GM21515 (cell line): ENCODE data around the gene ARHGAP22.

Experiments used
- ATAC-seq: cut with Tn5 transposase; IDR thresholded peaks from one replicate; pipeline ENCODE4 v1.9.1; 2021; ENCODE audit not compliant: unreplicated experiment

ARHGAP22 gene

DNA sequence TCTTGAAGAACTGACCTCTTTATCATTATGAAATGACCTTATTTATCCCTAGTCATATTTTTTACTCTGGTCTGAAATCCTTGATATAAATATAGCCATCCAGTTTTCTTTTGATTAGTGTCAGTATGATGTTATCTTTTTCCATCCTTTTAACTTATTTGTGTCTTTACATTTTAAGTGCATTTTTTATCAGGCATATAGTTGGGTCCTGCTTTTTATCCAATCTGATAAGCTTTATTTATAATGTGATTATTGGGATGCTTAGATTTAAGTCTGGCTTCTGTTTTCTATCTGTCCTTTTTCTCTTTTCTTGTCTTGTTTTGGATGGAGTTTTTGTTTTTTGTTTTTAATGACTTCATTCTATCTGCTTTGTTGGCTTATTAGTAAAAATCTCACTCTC, 119.2 kb downstream of the ARHGAP22 start:
- ATAC-seq = no peak

DNA sequence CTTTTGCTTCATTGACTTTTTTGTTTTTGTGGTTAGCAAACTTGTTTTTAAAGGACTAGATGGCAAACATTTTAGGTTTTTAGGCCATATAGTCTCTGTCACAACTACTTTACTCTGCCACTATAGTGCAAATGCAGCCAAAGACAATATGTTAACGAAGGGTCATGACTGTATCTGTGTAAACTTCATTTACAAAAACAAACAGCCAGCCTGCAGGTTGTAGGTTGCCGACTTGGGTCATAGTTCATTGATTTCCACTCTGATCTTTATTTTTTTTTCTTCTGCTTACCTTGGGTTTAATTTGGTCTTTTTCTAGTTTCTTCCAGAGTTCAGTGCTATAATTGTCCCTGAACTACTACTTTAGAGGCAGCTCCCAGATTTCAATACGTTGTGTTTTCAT, 120.0 kb downstream of the ARHGAP22 start:
- no peak for ATAC-seq

DNA sequence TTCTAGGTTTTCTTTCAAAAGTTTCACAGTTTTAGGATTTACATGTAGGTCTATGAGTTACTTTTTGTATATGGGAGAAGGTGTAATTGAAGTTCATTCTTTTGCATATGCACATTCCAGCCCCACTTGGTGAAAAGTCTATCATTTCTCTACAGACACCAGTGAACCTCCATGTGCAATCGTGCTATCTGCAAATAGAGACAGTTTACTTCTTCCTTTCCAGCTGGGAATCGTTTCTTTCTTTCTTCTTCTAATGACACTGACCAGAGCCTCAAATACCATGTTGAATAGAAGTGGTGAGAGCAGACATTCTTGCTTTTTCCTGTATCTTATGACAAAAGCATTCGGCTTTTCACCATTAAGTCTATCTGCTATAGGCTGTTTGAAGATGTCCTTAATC, 122.7 kb downstream of the ARHGAP22 start:
- no peak for ATAC-seq

DNA sequence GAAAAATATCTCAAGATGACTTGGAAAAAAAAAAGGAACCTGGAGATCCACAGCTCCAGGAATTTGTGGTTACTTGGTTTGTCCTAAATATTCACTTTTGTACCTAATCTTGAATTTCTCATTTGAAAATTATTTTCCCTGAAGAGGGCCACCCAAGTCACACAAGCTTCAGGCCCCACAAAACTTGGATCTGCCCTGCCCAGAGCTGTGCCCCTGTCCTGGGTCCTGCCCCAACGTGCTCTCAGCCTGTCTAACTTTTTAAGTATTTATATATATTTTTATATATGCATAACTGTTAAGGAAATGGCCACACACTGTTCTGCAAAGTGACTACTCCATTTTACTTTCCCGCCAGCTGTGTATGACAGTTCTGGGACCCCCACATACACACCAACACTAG, 123.5 kb downstream of the ARHGAP22 start:
- no peak for ATAC-seq

DNA sequence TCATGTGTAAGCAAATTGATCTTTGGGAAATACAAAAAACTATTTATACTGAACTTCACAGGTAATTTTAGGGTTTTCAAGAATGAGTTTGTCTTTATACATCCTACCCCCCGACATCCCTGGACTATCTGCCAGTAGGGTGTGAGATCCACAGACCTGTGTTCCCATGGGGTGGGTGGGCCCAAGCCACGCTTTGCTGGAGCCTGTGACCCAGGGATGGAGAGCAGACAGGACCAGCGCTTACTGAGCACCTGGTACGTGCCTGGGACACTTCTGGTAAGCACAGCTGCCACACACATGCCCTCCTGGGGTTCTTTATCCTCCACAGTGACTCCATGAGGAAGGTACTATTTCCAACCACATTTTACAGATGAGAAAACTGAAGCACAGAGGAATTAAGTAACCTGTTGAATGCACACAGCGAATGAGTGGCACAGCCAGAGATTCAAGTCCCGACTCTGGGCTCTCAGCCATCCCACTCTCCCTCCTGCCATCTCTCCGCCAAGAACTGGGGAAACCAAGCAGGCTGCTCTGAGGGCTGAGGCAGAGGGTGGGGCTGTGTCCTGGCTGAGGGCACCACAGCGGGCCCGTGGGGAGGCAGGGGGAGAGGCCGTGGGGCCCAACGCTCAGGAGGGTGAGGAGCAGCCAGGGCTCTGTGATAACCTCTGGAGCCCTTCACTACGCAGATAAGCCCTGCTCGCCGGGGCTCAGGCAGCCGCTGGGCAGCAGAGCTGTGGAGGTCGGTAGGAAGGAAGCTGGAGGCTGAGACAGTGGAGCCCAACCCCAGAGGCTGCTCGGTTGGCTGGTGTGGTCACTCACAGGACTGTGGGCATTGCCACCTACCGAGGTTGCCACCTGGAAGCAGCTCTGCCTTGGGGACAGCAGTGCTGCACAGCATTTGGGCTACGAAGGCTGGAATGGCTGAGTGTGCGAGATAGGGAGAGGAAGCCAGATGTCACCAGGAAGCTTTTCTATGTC, 124.2 kb downstream of the ARHGAP22 start:
- no peak for ATAC-seq

DNA sequence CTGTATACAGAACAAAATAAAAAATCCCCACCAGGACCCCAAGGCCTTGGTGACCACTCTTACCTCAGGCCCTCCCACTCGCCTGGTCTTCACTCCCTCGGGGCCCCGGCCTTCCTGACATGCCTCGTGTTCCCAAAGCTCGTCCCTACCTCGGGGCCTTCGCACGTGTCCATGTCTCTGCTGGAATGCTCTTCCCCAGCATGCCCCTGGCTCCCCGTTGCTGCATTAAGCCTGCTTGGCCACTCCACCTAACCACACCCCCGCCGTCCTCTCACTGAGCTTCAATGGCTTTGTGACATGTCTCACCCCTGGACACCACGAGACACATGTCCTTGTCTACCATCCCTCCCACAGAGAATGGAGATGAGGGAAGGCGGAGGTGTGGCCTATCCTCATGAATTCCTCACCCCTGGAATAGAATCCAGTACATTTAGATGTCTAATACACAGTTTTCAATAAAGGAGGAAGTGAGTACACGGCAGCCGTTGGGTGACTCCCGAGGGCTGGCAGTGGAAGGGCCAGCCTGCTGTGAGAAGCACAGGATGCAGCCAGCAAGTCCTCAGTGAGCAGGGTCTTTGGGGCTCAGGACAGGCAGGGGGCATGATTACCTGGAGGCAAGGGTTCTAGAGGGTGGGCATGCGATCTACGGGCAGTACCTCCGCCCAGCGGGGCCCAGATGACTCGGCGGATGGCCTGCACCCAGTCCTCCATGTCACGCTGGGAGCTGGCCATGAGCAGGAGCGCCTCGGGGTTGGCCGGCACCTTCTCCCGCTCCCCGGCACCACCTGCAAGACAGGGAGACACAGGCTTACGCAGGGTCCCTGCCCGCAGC, 125.7 kb downstream of the ARHGAP22 start:
- no peak for ATAC-seq

DNA sequence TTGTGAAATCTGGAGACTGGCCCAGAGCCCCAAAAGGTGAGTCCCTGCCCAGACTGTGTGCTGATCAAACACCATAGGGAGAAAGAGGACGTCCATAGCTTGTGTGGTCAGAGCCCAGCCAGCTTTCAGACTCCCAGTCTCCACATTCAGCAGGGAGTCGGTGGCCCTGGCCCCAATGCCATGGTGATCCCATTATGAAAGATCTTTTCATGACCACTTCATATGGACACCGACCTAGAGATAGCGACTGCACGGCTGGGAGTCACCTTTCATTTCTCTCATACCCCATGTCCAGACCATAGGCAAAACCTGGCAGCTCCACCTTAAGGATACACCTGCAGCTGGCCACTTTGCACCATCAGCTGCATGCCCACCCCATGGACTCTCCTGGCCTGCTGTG, 126.4 kb downstream of the ARHGAP22 start:
- ATAC-seq = no peak

DNA sequence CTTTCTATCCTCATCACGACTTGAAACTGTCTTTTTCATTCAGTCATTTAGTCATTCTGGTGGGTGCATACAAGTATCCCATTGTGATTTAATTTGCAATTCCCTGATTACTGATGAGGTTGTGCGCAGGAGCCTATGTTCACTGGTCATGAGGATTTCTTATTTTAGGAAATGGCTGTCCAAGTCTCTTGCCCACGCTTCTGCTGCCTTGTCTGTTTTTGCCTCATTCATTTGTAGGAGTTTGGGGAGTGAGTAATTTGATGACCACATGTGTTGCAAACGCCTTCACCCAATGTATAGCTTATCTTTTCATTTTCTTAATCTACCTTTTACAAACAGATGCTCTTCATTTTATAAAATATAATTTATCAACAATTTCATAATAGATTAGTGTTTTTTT, 127.3 kb downstream of the ARHGAP22 start:
- ATAC-seq = no peak

DNA sequence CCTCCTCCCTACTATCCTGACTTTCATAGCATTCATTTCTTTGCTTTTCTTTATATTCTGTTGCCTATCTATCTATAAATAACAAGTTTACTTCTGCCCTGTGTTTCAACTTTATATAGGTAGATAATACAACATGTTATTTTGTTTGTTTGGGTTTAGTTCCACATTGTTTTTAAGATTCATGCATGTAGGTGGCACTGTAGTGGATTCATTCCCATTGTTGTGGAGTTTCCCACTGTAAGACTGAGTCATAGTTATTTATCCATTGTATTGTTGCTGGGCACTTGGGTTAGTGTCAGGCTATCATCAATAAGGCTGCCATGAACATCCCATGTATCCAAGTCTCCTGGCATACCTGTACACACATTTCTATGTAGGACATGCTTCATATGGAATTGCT, 127.7 kb downstream of the ARHGAP22 start:
- no peak for ATAC-seq

DNA sequence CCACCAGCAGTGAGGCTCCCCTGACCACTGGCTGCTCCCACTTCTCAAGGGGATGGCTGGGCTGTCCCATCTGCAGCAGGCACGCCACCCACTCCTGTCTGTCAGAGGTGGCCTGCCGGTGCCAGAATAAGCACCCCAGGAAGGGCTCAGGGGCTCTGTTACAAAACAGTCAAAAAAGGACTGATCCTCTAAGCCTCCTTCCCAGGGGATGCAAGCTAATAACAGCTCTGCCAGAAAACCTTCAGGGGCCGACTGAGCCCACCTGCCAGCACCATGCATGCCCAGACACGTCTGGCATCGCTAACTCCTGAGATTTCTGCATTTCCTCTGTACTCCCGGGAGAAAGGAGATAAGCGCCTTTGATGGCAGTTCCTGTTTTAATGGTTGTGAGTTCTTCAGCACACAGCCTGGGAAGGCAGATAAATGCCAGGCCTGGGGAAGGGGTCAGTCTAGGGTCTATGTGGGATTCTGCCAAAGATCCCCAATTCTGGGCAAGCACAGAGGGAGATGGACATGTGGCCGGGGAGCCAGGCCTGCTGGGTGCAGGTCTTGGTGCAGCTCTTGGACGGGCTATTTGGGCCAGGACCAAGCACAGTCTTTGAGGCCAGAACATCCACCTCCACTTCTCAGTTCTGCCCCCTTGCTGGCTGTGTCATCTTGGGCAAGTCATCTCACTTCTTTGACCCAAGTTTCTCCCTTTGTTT, 128.4 kb downstream of the ARHGAP22 start:
- no peak for ATAC-seq

DNA sequence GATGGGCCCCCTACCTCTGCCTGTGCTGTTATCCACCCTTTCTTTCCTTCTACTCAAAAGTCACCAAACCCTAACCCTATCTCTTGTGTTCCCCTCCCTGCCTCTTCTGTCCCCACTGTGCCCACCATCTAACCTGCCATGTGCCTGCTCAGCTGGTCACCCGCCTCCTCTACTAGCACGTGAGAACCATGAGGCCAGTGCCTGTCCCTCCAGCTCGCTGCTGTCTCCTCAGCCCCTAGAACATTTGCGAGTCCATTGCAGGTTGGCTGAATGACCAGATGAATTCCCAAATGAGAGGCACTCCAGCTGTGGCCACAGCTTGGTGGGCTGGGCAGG, 129.0 kb downstream of the ARHGAP22 start:
- ATAC-seq = no peak

DNA sequence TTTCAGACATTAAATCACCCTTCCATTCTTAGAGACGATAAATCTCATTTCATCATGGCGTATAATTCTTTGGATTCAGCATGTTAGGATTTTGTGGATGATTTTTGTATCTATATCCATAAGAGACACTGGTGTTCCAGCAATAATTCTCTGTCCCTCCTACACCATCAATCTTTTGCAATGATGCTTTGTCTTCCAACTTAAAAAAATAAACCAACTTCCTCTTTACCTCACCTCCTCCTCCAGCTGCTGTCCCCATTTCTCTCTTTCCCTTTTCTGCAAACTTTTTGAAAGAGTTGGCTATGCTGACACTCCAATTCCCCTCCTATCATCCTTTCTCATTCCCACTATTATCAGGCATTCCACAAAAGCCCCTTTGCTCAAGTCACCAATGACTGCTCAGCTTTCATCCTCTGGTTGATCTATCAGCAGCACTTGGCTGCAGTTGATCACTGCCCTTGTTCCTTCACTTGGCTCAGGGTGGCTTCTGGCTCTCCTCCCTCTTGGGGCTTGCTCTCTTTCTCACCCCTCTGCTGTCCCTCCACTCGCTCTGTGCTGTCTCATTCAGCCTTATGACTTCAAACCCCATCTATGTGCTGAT, 130.0 kb downstream of the ARHGAP22 start:
- ATAC-seq = no peak

DNA sequence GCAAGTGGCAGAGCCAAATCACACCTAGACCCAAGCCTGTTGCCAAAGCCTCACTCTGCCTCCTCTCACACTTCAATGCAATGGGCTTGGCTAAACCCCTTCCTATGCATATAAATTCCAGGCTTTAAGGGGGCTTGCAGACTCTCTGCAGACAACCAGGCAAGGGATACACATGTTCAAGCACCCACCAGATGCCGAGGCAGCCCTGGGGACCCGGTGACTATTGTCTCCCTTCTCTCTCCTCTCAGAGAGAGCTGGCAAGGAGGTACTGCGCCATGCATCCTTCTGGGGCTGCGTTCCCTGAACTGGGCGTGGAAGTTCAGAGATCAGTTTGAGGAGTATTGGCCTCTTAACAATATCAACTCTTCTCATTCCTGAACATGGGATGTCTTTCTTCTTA, 131.2 kb downstream of the ARHGAP22 start:
- no peak for ATAC-seq

DNA sequence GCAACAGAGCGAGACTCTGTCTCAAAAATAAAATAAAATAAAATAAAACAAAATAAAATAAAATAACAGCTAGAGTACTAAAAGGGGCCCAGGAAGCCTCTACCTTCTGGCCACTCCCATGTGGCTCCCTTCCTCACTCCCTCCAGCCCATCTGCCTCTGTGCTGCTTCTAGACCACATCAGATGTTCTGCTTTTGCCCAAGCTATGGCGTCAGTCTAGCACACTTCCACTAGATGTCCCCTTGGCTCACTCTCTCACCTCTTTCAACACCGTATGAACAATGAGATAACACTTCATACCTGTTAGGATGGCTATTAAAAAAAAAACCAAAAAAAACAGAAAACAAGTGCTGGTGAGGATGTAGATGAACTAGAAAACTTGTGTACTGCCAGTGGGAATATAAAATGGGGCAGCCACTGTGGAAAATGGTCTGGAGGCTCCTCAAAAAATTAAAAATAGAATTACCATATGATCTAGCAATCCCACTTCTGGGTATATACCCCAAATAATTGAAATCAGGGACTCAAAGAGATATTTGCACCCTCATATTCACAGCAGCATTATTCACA, 132.3 kb downstream of the ARHGAP22 start:
- ATAC-seq = no peak

DNA sequence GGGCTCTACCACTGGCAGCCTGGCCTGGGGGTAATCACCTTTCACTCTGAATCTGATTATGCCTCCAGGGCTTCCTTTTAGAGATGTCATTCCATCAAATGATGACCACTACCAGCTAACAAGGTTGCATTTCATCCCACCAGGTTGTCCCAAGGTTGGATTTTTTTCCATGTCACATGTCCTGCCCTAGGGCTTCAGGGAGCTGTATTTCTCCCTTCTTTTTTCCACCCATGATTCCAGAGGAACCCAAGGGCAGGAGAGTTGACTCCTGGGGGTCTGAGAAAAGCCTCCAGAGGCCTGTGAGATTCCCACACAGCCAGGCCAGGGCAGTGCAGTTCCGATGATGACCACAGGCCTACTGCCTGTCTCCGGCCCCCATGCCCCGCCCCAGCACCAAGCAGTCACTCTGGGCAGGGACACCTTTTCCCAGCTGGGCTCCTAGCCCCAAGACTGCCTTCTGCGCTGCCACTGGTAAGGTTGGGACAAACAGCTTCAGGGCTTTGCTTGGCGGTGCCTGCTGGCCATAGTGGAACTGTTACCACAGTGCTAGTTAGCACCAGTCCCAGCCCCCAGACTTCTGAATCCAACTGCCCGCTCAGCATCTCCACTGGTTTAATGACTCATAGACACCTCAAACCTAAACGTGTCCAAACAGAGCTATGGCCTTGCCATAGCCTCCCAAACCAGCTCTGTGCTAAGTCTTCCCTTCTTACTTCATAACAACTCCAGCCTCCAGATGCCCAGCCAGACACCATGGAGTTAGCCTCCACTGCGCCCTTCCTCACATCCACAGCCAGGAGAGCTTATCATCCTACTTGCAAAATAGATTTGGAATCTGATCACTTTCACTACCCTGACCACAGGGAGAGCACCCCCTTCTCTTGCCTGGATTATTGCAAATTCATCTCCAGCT, 133.7 kb downstream of the ARHGAP22 start:
- no peak for ATAC-seq

DNA sequence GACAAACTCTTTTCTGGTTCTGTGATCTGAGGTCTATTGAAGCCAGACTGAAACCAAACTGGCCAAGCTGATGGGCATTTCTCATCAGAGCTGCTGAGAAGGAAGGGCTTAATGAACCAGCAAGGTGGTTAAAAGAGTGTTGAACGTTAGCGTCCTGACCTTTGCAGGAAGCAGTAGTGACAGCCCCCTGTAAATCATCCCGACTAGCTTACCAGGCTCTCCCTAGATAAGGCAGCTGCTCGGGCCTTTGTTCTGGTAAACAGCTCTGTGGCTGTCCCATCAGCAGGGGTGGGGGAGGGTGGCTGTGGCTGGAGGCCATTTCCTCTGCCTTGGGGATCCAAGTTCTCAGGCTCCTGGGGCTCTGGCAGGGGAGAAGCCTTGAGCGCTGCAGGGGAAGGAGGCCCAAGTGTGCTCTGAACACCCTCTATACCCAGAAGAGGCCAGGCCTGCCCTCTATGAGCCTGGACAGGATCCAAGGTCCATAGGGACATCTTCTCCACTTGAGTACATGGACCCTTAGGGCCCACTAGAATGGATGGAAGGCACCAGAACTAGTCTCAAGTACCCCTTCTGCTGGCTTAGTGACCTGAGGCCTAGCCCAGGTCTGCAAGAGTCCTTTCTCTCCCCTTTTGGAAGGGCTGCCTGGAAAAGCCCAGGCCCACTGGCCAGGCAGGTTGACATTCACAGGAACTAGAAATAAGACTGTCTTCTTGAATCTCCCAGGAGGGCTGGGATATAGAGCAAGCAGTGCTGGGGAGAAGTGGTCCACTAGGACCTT, 134.6 kb downstream of the ARHGAP22 start:
- no peak for ATAC-seq

DNA sequence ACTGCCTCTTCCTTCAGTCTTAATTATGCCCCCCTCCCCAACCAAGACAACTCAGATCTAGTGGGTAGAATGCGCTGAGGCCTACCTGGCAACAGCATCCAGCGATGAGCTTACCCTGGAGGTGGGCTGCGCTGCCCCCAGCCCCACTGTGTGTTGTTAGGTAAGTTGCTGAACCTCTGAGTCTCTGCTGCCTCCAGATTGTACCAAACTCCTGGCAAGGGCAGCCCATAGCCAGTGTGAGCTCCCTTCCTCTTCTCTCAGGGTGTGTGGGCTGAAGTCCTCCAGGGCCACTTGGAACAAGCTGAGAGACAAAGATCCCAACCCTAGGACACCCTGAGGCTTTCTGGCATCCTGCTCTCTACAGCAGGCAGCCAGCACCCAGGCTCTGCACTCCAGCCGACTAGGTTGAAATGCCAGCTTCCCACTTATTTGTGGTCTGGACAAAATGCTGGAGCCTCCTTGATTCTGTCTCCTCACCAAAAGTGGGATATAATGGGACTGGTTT, 135.3 kb downstream of the ARHGAP22 start:
- no peak for ATAC-seq

DNA sequence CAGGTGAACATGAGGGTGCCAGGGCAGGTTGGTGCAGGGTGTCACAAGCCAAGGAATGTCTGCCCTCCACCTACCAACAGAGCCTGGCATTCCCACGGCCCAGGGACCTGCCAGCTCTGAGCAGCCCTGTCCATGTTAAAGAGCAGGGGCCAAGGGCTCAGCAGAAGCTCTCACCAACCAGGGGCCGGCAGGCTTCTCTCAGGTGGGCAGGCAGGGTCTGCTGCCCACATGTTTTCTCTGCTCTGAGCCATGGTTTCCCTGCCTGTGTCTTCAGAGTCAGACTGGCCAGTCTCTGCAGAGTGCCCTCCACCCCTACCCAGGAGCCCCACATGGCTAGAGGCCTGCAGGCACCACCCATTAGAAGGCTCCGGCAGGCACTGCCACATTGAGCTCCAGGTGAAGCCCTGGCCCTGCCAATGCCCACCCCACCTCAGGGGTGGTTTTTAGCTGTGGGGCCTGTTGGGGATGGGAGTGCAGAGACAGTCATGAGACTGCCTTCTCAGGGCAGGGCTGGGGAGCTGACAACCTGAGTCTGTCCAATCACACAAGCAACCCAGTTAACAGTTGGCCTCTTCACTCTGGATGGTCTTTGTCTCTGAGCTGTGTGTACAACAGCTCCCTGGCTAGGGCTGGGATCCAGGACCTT, 135.9 kb downstream of the ARHGAP22 start:
- no peak for ATAC-seq
